Measurements from ENCODE around the gene DEFB115. TPM values are rescaled to one million over a fixed set of nuclear protein-coding genes. Genes with fewer than 3 reads are reported as not detected.
"Not testable (repeated sequence)": the region's sequence is repeated elsewhere in the genome, so short reads cannot be mapped to it uniquely, and the experiment has no call there.

The DEFB115 gene
- not detected for polyA plus RNA-seq (ENCODE audit: insufficient read length in 3 of 3)

- DNase-seq (ENCODE audit: low read depth in 3 of 3, low spot score in 2 of 3) = no peak
These were observed at the start of gene DEFB115 for GRCh38 chr20:31257364-31257763. DEFB115 (plus strand) TSS chr20:31257664; CDS start chr20:31257664, 0 bp downstream.

GRCh38 chr20:31236953-31237352, 20.5 kb upstream of the DEFB115 start:
- DNase-seq (ENCODE audit: low read depth in 3 of 3, low spot score in 2 of 3) = no peak

- no peak for DNase-seq (ENCODE audit: low read depth in 3 of 3, low spot score in 2 of 3)
These were observed 19.7 kb upstream of the DEFB115 start for GRCh38 chr20:31237763-31238162.

- no peak for DNase-seq (ENCODE audit: low read depth in 3 of 3, low spot score in 2 of 3)
These were observed 18.3 kb upstream of the DEFB115 start for GRCh38 chr20:31239139-31239538.

- no peak for DNase-seq (ENCODE audit: low read depth in 3 of 3, low spot score in 2 of 3)
These were observed 505 bp upstream of the DEFB115 start for GRCh38 chr20:31256959-31257358.

GRCh38 chr20:31260326-31260932, 3.0 kb downstream of the DEFB115 start:
- DNase-seq (ENCODE audit: low read depth in 3 of 3, low spot score in 2 of 3) = no peak

- no peak for DNase-seq (ENCODE audit: low read depth in 3 of 3, low spot score in 2 of 3)
These were observed 17.0 kb downstream of the DEFB115 start for GRCh38 chr20:31274441-31274840.

GRCh38 chr20:31278178-31278577, 20.7 kb downstream of the DEFB115 start:
- DNase-seq (ENCODE audit: low read depth in 3 of 3, low spot score in 2 of 3) = no peak

- DNase-seq (ENCODE audit: low read depth in 3 of 3, low spot score in 2 of 3) = not testable (repeated sequence)
These were observed 27.5 kb downstream of the DEFB115 start for GRCh38 chr20:31284964-31285363.

- DNase-seq (ENCODE audit: low read depth in 3 of 3, low spot score in 2 of 3) = no peak
These were observed 51.2 kb downstream of the DEFB115 start, which contains the start of gene DEFB116 for GRCh38 chr20:31308535-31309162. DEFB116 (minus strand) TSS chr20:31308585; CDS start chr20:31308585, 0 bp downstream.

Other genes with a start within 250 kb of the DEFB115 start
- gene DEFB116, start 50.9 kb downstream of the DEFB115 start, polyA plus RNA-seq (ENCODE audit: insufficient read length in 3 of 3) = not detected
- gene DEFB118, start 110.9 kb downstream of the DEFB115 start, polyA plus RNA-seq (ENCODE audit: insufficient read length in 3 of 3) = not detected
- not detected for gene DEFB119, start 132.9 kb downstream of the DEFB115 start, polyA plus RNA-seq (ENCODE audit: insufficient read length in 3 of 3)
- not detected for gene DEFB121, start 148.6 kb downstream of the DEFB115 start, polyA plus RNA-seq (ENCODE audit: insufficient read length in 3 of 3)
- gene DEFB123, start 183.0 kb downstream of the DEFB115 start, polyA plus RNA-seq (ENCODE audit: insufficient read length in 3 of 3) = not detected
- gene DEFB124, start 217.5 kb downstream of the DEFB115 start, polyA plus RNA-seq (ENCODE audit: insufficient read length in 3 of 3) = not detected
- under 1 TPM; 0.57 to 0.67 (median 0.60) TPM for gene REM1, start 217.6 kb downstream of the DEFB115 start, polyA plus RNA-seq (ENCODE audit: insufficient read length in 3 of 3)

All from right renal cortex interstitium (tissue), 3 donors.